HEK293 (cell line): ENCODE data around the gene G3BP2.

Source experiments
- ZNF530 ChIP-seq: fragments of 450-650 bp; formaldehyde crosslinking; IDR thresholded peaks from 2 replicates; pipeline ENCODE4 v1.5.1; 2016; ENCODE audit warnings: low read depth, missing biosample characterization, missing genetic modification characterization
- TF ChIP-seq, protein P1 (sequence below): fragments of 450-650 bp; formaldehyde crosslinking; IDR thresholded peaks from 2 replicates; pipeline ENCODE4 v1.5.1; 2016; ENCODE audit warnings: missing biosample characterization, missing genetic modification characterization
- TF ChIP-seq, protein P2 (sequence below): fragments of 450-650 bp; formaldehyde crosslinking; IDR thresholded peaks from 2 replicates; pipeline ENCODE4 v1.5.1; 2016; ENCODE audit warnings: missing biosample characterization, missing genetic modification characterization

DNA sequence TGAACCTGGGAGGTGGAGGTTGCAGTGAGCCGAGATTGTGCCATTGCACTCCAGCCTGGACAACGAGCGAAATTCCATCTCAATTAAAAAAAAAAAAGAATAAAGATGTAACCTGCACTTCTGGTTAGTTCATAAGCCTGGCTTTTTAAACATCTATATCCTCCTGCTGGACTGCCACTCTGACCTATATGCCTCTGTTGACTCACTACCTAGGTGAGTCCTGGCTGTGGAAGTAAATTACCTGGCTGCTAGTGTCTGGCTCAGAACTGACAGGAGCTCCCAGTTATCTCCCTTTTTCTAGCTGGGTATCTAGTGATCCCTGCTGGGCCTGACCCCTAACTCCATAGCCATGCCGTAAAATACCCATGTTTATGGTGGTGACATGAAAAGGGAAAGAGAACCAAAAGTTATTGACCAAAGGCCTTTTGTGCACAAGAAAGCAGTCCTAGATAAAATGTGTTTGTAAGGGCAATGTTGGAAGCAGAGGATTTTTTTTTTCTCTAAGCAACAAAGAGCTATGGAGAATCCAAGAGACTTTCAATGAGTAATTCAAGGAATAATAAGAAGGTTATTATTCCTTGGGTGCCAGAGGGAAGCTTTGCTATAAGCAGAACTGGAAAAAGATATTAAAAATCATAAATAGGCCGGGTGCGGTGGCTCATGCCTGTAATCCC, 10.4 kb upstream of the G3BP2 start:
- TF ChIP-seq, protein P1, sequence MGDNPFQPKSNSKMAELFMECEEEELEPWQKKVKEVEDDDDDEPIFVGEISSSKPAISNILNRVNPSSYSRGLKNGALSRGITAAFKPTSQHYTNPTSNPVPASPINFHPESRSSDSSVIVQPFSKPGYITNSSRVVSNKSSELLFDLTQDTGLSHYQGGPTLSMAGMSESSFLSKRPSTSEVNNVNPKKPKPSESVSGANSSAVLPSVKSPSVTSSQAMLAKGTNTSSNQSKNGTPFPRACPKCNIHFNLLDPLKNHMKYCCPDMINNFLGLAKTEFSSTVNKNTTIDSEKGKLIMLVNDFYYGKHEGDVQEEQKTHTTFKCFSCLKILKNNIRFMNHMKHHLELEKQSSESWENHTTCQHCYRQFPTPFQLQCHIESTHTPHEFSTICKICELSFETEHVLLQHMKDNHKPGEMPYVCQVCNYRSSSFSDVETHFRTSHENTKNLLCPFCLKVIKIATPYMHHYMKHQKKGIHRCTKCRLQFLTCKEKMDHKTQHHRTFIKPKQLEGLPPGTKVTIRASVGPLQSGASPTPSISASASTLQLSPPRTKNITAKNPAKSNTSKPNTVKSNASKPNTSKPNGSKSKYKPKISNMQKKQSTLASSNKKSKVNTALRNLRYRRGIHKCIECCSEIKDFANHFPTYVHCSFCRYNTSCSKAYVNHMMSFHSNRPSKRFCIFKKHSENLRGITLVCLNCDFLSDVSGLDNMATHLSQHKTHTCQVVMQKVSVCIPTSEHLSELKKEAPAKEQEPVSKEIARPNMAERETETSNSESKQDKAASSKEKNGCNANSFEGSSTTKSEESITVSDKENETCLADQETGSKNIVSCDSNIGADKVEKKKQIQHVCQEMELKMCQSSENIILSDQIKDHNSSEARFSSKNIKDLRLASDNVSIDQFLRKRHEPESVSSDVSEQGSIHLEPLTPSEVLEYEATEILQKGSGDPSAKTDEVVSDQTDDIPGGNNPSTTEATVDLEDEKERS (tag by site-specific recombination), result no peak
- TF ChIP-seq ZNF530 (tag by site-specific recombination), result no peak
- TF ChIP-seq, protein P2, sequence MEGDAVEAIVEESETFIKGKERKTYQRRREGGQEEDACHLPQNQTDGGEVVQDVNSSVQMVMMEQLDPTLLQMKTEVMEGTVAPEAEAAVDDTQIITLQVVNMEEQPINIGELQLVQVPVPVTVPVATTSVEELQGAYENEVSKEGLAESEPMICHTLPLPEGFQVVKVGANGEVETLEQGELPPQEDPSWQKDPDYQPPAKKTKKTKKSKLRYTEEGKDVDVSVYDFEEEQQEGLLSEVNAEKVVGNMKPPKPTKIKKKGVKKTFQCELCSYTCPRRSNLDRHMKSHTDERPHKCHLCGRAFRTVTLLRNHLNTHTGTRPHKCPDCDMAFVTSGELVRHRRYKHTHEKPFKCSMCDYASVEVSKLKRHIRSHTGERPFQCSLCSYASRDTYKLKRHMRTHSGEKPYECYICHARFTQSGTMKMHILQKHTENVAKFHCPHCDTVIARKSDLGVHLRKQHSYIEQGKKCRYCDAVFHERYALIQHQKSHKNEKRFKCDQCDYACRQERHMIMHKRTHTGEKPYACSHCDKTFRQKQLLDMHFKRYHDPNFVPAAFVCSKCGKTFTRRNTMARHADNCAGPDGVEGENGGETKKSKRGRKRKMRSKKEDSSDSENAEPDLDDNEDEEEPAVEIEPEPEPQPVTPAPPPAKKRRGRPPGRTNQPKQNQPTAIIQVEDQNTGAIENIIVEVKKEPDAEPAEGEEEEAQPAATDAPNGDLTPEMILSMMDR, result no peak
